ENCODE results near the gene COG8.
"Not testable (repeated sequence)": the region's sequence is repeated elsewhere in the genome, so short reads cannot be mapped to it uniquely, and the experiment has no call there.

Gene COG8

GRCh38 chr16:69319826-69320739 is 19.3 kb downstream of the COG8 start:
- no peak for FAIRE-seq
- no peak for DNase-seq (ENCODE audit: low spot score)

GRCh38 chr16:69319381-69319780 is 20.0 kb downstream of the COG8 start:
- DNase-seq (ENCODE audit: low spot score) (no peak), FAIRE-seq (no peak)

GRCh38 chr16:69318911-69319289 is 20.5 kb downstream of the COG8 start:
- no peak for FAIRE-seq
- DNase-seq (ENCODE audit: low spot score), result no peak

GRCh38 chr16:69318177-69318910 is 21.0 kb downstream of the COG8 start:
- FAIRE-seq, result no peak

GRCh38 chr16:69316595-69317034 is 22.7 kb downstream of the COG8 start:
- no peak for FAIRE-seq

More at GRCh38 chr16:69318177-69318910, 21.0 kb downstream of the COG8 start:
- DNase-seq (ENCODE audit: low spot score), result no peak

GRCh38 chr16:69315486-69316311 is 23.7 kb downstream of the COG8 start:
- FAIRE-seq, result no peak
- no peak for DNase-seq (ENCODE audit: low spot score)

More at GRCh38 chr16:69316595-69317034, 22.7 kb downstream of the COG8 start:
- no peak for DNase-seq (ENCODE audit: low spot score)

GRCh38 chr16:69314534-69314933 is 24.8 kb downstream of the COG8 start:
- no peak for FAIRE-seq
- no peak for DNase-seq (ENCODE audit: low spot score)

- no peak for FAIRE-seq
- DNase-seq (ENCODE audit: low spot score), result no peak
Observed at GRCh38 chr16:69313469-69313868, 25.9 kb downstream of the COG8 start.

- peak; percentile 12 for DNase-seq (ENCODE audit: low spot score)
- no peak for FAIRE-seq
Observed at GRCh38 chr16:69311533-69312387, 27.6 kb downstream of the COG8 start.

GRCh38 chr16:69310653-69311532 is 28.5 kb downstream of the COG8 start, which contains the start of gene VPS4A:
VPS4A (plus strand) TSS chr16:69311350; CDS start chr16:69311512, 162 bp downstream.
- FAIRE-seq, result no peak
- DNase-seq (ENCODE audit: low spot score), result peak; percentile 90

GRCh38 chr16:69309316-69309715 is 30.0 kb downstream of the COG8 start:
- DNase-seq (ENCODE audit: low spot score) (no peak), FAIRE-seq (no peak)

GRCh38 chr16:69307856-69308255 is 31.5 kb downstream of the COG8 start:
- DNase-seq (ENCODE audit: low spot score) (no peak), FAIRE-seq (no peak)

- DNase-seq (ENCODE audit: low spot score) (no peak), FAIRE-seq (no peak)
Observed at GRCh38 chr16:69307091-69307490, 32.3 kb downstream of the COG8 start.

- DNase-seq (ENCODE audit: low spot score), result no peak
- FAIRE-seq, result no peak
Observed at GRCh38 chr16:69306031-69306430, 33.3 kb downstream of the COG8 start.

- DNase-seq (ENCODE audit: low spot score) (no peak), FAIRE-seq (no peak)
Observed at GRCh38 chr16:69302301-69302700, 37.1 kb downstream of the COG8 start.

- no peak for DNase-seq (ENCODE audit: low spot score)
Observed at GRCh38 chr16:69301861-69302260, 37.5 kb downstream of the COG8 start.

GRCh38 chr16:69301187-69301586 is 38.2 kb downstream of the COG8 start:
- no peak for FAIRE-seq
- no peak for DNase-seq (ENCODE audit: low spot score)

More at GRCh38 chr16:69301861-69302260, 37.5 kb downstream of the COG8 start:
- no peak for FAIRE-seq

GRCh38 chr16:69298261-69298660 is 41.1 kb downstream of the COG8 start:
- no peak for FAIRE-seq
- DNase-seq (ENCODE audit: low spot score), result no peak

GRCh38 chr16:69296771-69297170 is 42.6 kb downstream of the COG8 start:
- DNase-seq (ENCODE audit: low spot score); FAIRE-seq: not testable (repeated sequence)
